GM12878 (cell line): ENCODE measurements around the gene CAPN9. TPM values are rescaled to one million over a fixed set of nuclear protein-coding genes. Genes with fewer than 3 reads are reported as not detected.

ENCODE experiments used
- ATAC-seq: fragments of 200-7000 bp; cut with Tn5 transposase; 3 replicates; pipeline ENCODE4 v1.9.1; 2020; ENCODE audit warnings: mild to moderate bottlenecking, moderate library complexity
- BruUV-seq: library from RNA; stranded (reverse); fragments of 400-500 nt; replicated peaks from 2 replicates; lab custom pipeline; 2021; lab: Mats Ljungman, UMichigan
- CTCF ChIA-PET: fragments of 300-600 bp; sonication (Branson Sonifier 250); formaldehyde crosslinking; extraction: SDS; loops from one replicate; lab custom pipeline; 2021; ENCODE audit warnings: inconsistent platforms; lab: Yijun Ruan, JAX
- POLR2A ChIA-PET: fragments of 350-600 bp; formaldehyde crosslinking; extraction: SDS; loops from one replicate; lab custom pipeline; 2021; ENCODE audit warnings: inconsistent platforms; lab: Charles Lee
- RAD21 ChIA-PET: fragments of 300-600 bp; sonication (Branson Sonifier 250); formaldehyde crosslinking; loops from one replicate; lab custom pipeline; 2023; ENCODE audit warnings: antibody characterized with exemption; ENCODE audit not compliant: unreplicated experiment; lab: Charles Lee
- SMC1A ChIA-PET: fragments of 300-600 bp; sonication (Branson Sonifier 250); formaldehyde crosslinking; loops from one replicate; lab custom pipeline; 2023; ENCODE audit not compliant: unreplicated experiment, uncharacterized antibody; lab: Charles Lee
- DNase-seq: peaks from one replicate; pipeline ENCODE4 v3.0.0-alpha.2; 2011; ENCODE audit warnings: low read depth, low spot score
- FAIRE-seq: peaks from 3 replicates; lab custom pipeline; 2011; peaks lifted over from hg19 to GRCh38; lab: Jason Lieb, UNC
- H2AFZ ChIP-seq: 2 replicates; pipeline ENCODE4 v1.6.0; 2011; ENCODE audit warnings: low read depth, low read length, control low read depth; ENCODE audit not compliant: control insufficient read depth
- H3K27ac ChIP-seq: 2 replicates; pipeline ENCODE4 v1.5.1; 2011; ENCODE audit warnings: control low read depth; ENCODE audit not compliant: control insufficient read depth, insufficient read depth
- H3K27me3 ChIP-seq, 2 experiments: replicated peaks in 1 of 2; 2 replicates each; pipeline versions ENCODE4 v1.6.0 to v1.6.1; 2011; ENCODE audit warnings: low read length in 1 of 2; ENCODE audit not compliant: control insufficient read depth in 2 of 2, insufficient read depth in 2 of 2
- H3K36me3 ChIP-seq, 2 experiments: 2 replicates each; pipeline ENCODE4 v1.5.1; 2011; ENCODE audit warnings: low read length in 1 of 2; ENCODE audit not compliant: control insufficient read depth in 2 of 2, insufficient read depth in 2 of 2
- H3K4me1 ChIP-seq: 2 replicates; pipeline ENCODE4 v1.6.1; 2011; ENCODE audit warnings: mild to moderate bottlenecking, low read length, moderate library complexity, mixed read lengths; ENCODE audit not compliant: control insufficient read depth, insufficient read depth
- H3K4me2 ChIP-seq: 2 replicates; pipeline ENCODE4 v1.6.0; 2011; ENCODE audit warnings: control low read depth; ENCODE audit not compliant: control insufficient read depth, insufficient read depth
- H3K4me3 ChIP-seq: fragments of 200-600 bp; sonication (generic); 2 replicates; pipeline ENCODE4 v1.5.1; 2016
- H3K79me2 ChIP-seq: 2 replicates; pipeline ENCODE4 v1.6.0; 2011; ENCODE audit warnings: low read length; ENCODE audit not compliant: control insufficient read depth, insufficient read depth
- H3K9ac ChIP-seq: 2 replicates; pipeline ENCODE4 v1.8.0; 2011; ENCODE audit warnings: low read length, control low read depth, mixed read lengths; ENCODE audit not compliant: control insufficient read depth, insufficient read depth
- H3K9me3 ChIP-seq: replicated peaks from 3 replicates; pipeline ENCODE4 v1.5.1; 2011; ENCODE audit warnings: mild to moderate bottlenecking, low read length; ENCODE audit not compliant: control insufficient read depth, insufficient read depth
- H4K20me1 ChIP-seq: 2 replicates; pipeline ENCODE4 v1.6.0; 2011; ENCODE audit not compliant: control insufficient read depth, insufficient read depth
- BACH1 ChIP-seq: fragments of 450-650 bp; IDR thresholded peaks from 2 replicates; pipeline ENCODE4 v1.6.1; 2017; ENCODE audit warnings: mild to moderate bottlenecking, borderline replicate concordance
- CREB1 ChIP-seq: IDR thresholded peaks from 2 replicates; pipeline ENCODE4 v1.6.1; 2012; ENCODE audit warnings: low read depth, mild to moderate bottlenecking, inconsistent platforms
- DPF2 ChIP-seq: fragments of 450-650 bp; IDR thresholded peaks from 2 replicates; pipeline ENCODE4 v1.6.1; 2017; ENCODE audit warnings: mild to moderate bottlenecking
- EED ChIP-seq: sonication (generic); IDR thresholded peaks from 2 replicates; pipeline ENCODE4 v1.6.1; 2016; ENCODE audit warnings: antibody characterized with exemption, low read depth
- ESRRA ChIP-seq: IDR thresholded peaks from 2 replicates; pipeline ENCODE4 v1.6.1; 2012; ENCODE audit warnings: mild to moderate bottlenecking, low read length, improper control_type of control experiment
- NR2F1 ChIP-seq: fragments of 450-650 bp; conservative IDR thresholded peaks from 2 replicates; pipeline ENCODE4 v1.6.1; 2017; ENCODE audit warnings: mild to moderate bottlenecking
- RCOR1 ChIP-seq: conservative IDR thresholded peaks from 2 replicates; pipeline ENCODE4 v1.6.1; 2012; ENCODE audit warnings: low read depth, low read length, improper control_type of control experiment
- SMC3 ChIP-seq: IDR thresholded peaks from 2 replicates; pipeline ENCODE4 v1.6.1; 2011; ENCODE audit warnings: low read length, improper control_type of control experiment, borderline replicate concordance
- SP1 ChIP-seq: IDR thresholded peaks from one replicate; pipeline ENCODE4 v1.6.1; 2011; ENCODE audit warnings: low read depth, low read length
- ZZZ3 ChIP-seq: IDR thresholded peaks from 2 replicates; pipeline ENCODE4 v1.6.1; 2011; ENCODE audit warnings: low read depth; ENCODE audit not compliant: control insufficient read depth, insufficient read length
- WGBS: methylation state at CpG from one replicate; pipeline ENCODE4 v1.1.6; 2016; ENCODE audit warnings: low lambda C conversion rate; ENCODE audit not compliant: insufficient replicate concordance, insufficient coverage; ENCODE audit errors: missing lambda C conversion rate; 5-methylcytosine and 5-hydroxymethylcytosine counted together
- in situ Hi-C: fragments of 300-500 bp; cut with MboI; formaldehyde crosslinking; loops from 9 replicates; pipeline ENCODE4 v1.14.3; 2018; ENCODE audit warnings: mixed read lengths
- intact Hi-C: fragments of 100-400 bp; cut with micrococcal nuclease; formaldehyde crosslinking; loops from one replicate; pipeline ENCODE4 v1.14.2; 2022; ENCODE audit not compliant: unreplicated experiment
- polyA plus RNA-seq, 11 experiments: library from polyadenylated mRNA; depleted of rRNA in 4 of 11; unstranded in 6 of 11; stranded (reverse) in 5 of 11; fragments of >200 nt; fragmentation: Nextera tagmentation in 4 of 11; fragmentation: Illumina TruSeq in 1 of 11; extraction: Ambion mirVana in 4 of 11; extraction: Trizol in 1 of 11; gene quantifications; 1 replicate in 1 of 11; 2 replicates in 10 of 11; pipeline versions ENCODE4 v1.2.1 to v1.2.3, GENCODE V29; 2011 to 2016; ENCODE audit warnings: inconsistent platforms in 2 of 11, missing spikeins in 2 of 11, low read depth in 1 of 11
- total RNA-seq, 4 experiments: library from RNA; depleted of rRNA in 3 of 4; stranded (reverse); fragments of >200 nt in 3 of 4; fragmentation: Illumina TruSeq in 1 of 4; extraction: Trizol in 1 of 4; gene quantifications; 2 replicates each; pipeline versions ENCODE4 v1.2.1 to v1.2.3, GENCODE V29; 2013 to 2021
- TF ChIP-seq, protein P1 (sequence below): IDR thresholded peaks from 2 replicates; pipeline ENCODE4 v1.6.1; 2011; ENCODE audit warnings: low read depth, low read length, improper control_type of control experiment, borderline replicate concordance
- TF ChIP-seq, protein P2 (sequence below): fragments of 450-650 bp; IDR thresholded peaks from 2 replicates; pipeline ENCODE4 v1.6.1; 2018; ENCODE audit warnings: mild to moderate bottlenecking, low read depth, moderate library complexity; ENCODE audit not compliant: partially characterized antibody

Gene CAPN9
- total and polyA plus RNA-seq, 10 of the 15 experiments (the other 5 are each of a cell fraction or from before 2014, with no cell fraction given) = not detected

DNA sequence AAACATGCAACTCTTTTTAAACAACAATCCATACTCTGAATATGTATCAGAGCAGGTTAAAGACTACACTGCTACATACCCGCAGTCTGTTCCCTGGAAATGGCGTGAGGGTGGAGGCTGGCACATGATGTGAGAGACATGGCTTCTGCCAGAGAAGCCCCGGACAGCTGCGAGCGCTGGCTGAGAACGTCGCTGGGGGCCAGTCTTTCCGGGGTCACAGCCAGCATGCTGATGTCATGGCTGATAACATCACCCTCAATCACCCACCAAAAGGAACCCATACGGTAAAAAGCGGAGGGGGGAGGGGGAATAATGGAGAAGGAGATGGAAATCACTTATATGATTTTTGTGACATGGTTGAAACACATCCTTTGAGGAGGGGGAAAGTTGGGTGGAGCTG, 92.0 kb downstream of the CAPN9 start:
- no peaks in the 10 kb centered on the region for H3K79me2 ChIP-seq
- ATAC-seq (no peak), DNase-seq (no peak), FAIRE-seq (no peak)
- H3K27me3 ChIP-seq = no peaks in the 10 kb centered on the region
- H3K36me3 ChIP-seq = no peaks in the 10 kb centered on the region
- H3K4me1 ChIP-seq = no peaks in the 10 kb centered on the region
- intact Hi-C loops (no loop called here), in situ Hi-C loops (no loop called here)
- H4K20me1 ChIP-seq = no peaks in the 10 kb centered on the region
- ChIA-PET POLR2A (no interaction called here), RAD21 (no interaction called here), CTCF (no interaction called here), SMC1A (no interaction called here)
- H3K27ac ChIP-seq = no peak overlapping the region
- no peaks in the 10 kb centered on the region for H3K9me3 ChIP-seq
- BruUV-seq = no TSS peak
- no peak overlapping the region for H2AFZ ChIP-seq
- no peak overlapping the region for H3K9ac ChIP-seq
- no peak for TF ChIP-seq BACH1
- TF ChIP-seq, protein P1, sequence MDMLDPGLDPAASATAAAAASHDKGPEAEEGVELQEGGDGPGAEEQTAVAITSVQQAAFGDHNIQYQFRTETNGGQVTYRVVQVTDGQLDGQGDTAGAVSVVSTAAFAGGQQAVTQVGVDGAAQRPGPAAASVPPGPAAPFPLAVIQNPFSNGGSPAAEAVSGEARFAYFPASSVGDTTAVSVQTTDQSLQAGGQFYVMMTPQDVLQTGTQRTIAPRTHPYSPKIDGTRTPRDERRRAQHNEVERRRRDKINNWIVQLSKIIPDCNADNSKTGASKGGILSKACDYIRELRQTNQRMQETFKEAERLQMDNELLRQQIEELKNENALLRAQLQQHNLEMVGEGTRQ = no peak
- no peak for TF ChIP-seq ESRRA
- no peak for TF ChIP-seq ZZZ3
- TF ChIP-seq DPF2 = no peak
- TF ChIP-seq, protein P2, sequence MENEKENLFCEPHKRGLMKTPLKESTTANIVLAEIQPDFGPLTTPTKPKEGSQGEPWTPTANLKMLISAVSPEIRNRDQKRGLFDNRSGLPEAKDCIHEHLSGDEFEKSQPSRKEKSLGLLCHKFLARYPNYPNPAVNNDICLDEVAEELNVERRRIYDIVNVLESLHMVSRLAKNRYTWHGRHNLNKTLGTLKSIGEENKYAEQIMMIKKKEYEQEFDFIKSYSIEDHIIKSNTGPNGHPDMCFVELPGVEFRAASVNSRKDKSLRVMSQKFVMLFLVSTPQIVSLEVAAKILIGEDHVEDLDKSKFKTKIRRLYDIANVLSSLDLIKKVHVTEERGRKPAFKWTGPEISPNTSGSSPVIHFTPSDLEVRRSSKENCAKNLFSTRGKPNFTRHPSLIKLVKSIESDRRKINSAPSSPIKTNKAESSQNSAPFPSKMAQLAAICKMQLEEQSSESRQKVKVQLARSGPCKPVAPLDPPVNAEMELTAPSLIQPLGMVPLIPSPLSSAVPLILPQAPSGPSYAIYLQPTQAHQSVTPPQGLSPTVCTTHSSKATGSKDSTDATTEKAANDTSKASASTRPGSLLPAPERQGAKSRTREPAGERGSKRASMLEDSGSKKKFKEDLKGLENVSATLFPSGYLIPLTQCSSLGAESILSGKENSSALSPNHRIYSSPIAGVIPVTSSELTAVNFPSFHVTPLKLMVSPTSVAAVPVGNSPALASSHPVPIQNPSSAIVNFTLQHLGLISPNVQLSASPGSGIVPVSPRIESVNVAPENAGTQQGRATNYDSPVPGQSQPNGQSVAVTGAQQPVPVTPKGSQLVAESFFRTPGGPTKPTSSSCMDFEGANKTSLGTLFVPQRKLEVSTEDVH = no peak
- no peak for TF ChIP-seq NR2F1
- no peak for TF ChIP-seq SP1
- TF ChIP-seq RCOR1 = no peak
- TF ChIP-seq SMC3 = no peak
- no peak for TF ChIP-seq EED
- no peak for TF ChIP-seq CREB1
- WGBS = 72% methylated on average over 10 of the region's 10 CpGs
- no peak overlapping the region for H3K4me3 ChIP-seq
- H3K4me2 ChIP-seq = no peak overlapping the region
